SK-N-SH treated with all-trans-retinoic acid at 6 μM for 48 hours (cell line): ENCODE measurements around the gene SLC22A23.
"Not testable (repeated sequence)": the region's sequence is repeated elsewhere in the genome, so short reads cannot be mapped to it uniquely, and the experiment has no call there.

Experiments used
- ATAC-seq: fragments of 200-7000 bp; cut with Tn5 transposase; 3 replicates; pipeline ENCODE4 v1.9.1; 2020; ENCODE audit warnings: mild to moderate bottlenecking, moderate library complexity
- BACH2 ChIP-seq: fragments of 250-450 bp; sonication (Bioruptor Pico); IDR thresholded peaks from 2 replicates; pipeline ENCODE4 v1.9.0; 2021; ENCODE audit warnings: mild to moderate bottlenecking, borderline replicate concordance
- CSDC2 ChIP-seq: fragments of 250-450 bp; sonication (Bioruptor Pico); IDR thresholded peaks from 2 replicates; pipeline ENCODE4 v1.5.0; 2020; ENCODE audit warnings: mild to moderate bottlenecking, moderate library complexity
- ESRRG ChIP-seq: fragments of 250-450 bp; sonication (Bioruptor Pico); IDR thresholded peaks from 2 replicates; pipeline ENCODE4 v1.6.1; 2021; ENCODE audit warnings: mild to moderate bottlenecking
- GLIS3 ChIP-seq: fragments of 250-450 bp; sonication (Bioruptor Pico); IDR thresholded peaks from 2 replicates; pipeline ENCODE4 v1.5.0; 2020; ENCODE audit warnings: mild to moderate bottlenecking, moderate library complexity
- ISL1 ChIP-seq: fragments of 250-450 bp; sonication (Bioruptor Pico); IDR thresholded peaks from 2 replicates; pipeline ENCODE4 v2.1.2; 2022; ENCODE audit warnings: mild to moderate bottlenecking, moderate library complexity
- OSR1 ChIP-seq: fragments of 250-450 bp; sonication (Bioruptor Pico); IDR thresholded peaks from 2 replicates; pipeline ENCODE4 v1.8.0; 2022; ENCODE audit warnings: moderate library complexity, mild to moderate bottlenecking, inconsistent platforms
- PPARA ChIP-seq: fragments of 250-450 bp; sonication (Bioruptor Pico); IDR thresholded peaks from 2 replicates; pipeline ENCODE4 v1.5.0; 2020; ENCODE audit warnings: mild to moderate bottlenecking, borderline replicate concordance
- RARB ChIP-seq: fragments of 250-450 bp; sonication (Bioruptor Pico); IDR thresholded peaks from 2 replicates; pipeline ENCODE4 v1.8.0; 2021; ENCODE audit warnings: mild to moderate bottlenecking, moderate library complexity
- SNAI2 ChIP-seq: fragments of 250-450 bp; sonication (Bioruptor Pico); IDR thresholded peaks from 2 replicates; pipeline ENCODE4 v1.5.0; 2020; ENCODE audit warnings: mild to moderate bottlenecking, moderate library complexity
- TCF4 ChIP-seq: fragments of 250-450 bp; sonication (Bioruptor Pico); IDR thresholded peaks from 2 replicates; pipeline ENCODE4 v1.8.0; 2021; ENCODE audit warnings: mild to moderate bottlenecking, moderate library complexity, borderline replicate concordance
- TOX ChIP-seq: fragments of 250-450 bp; sonication (Bioruptor Pico); IDR thresholded peaks from 2 replicates; pipeline ENCODE4 v1.8.0; 2021; ENCODE audit warnings: mild to moderate bottlenecking, moderate library complexity, borderline replicate concordance
- ZC3H10 ChIP-seq: fragments of 250-450 bp; sonication (Bioruptor Pico); IDR thresholded peaks from 2 replicates; pipeline ENCODE4 v1.5.1; 2021; ENCODE audit warnings: mild to moderate bottlenecking, moderate library complexity
- ZFP3 ChIP-seq: fragments of 250-450 bp; sonication (Bioruptor Pico); IDR thresholded peaks from 2 replicates; pipeline ENCODE4 v1.5.0; 2020; ENCODE audit warnings: mild to moderate bottlenecking, moderate library complexity
- ZFP30 ChIP-seq: fragments of 450-650 bp; formaldehyde crosslinking; IDR thresholded peaks from 2 replicates; pipeline ENCODE4 v1.5.0; 2022; ENCODE audit warnings: mild to moderate bottlenecking, moderate library complexity
- ZNF565 ChIP-seq: fragments of 450-650 bp; formaldehyde crosslinking; conservative IDR thresholded peaks from 2 replicates; pipeline ENCODE4 v1.5.0; 2020; ENCODE audit warnings: low read depth, mild to moderate bottlenecking, moderate library complexity
- ZNF70 ChIP-seq: fragments of 450-650 bp; formaldehyde crosslinking; IDR thresholded peaks from 2 replicates; pipeline ENCODE4 v1.5.0; 2020; ENCODE audit warnings: mild to moderate bottlenecking, moderate library complexity
- ZNF8 ChIP-seq: fragments of 450-650 bp; formaldehyde crosslinking; IDR thresholded peaks from 2 replicates; pipeline ENCODE4 v1.5.0; 2020; ENCODE audit warnings: mild to moderate bottlenecking, moderate library complexity
- TF ChIP-seq, protein P1 (sequence below): fragments of 250-450 bp; sonication (Bioruptor Pico); IDR thresholded peaks from 2 replicates; pipeline ENCODE4 v1.5.1; 2021; ENCODE audit warnings: mild to moderate bottlenecking, moderate library complexity
- TF ChIP-seq, protein P2 (sequence below): fragments of 250-450 bp; sonication (Bioruptor Pico); IDR thresholded peaks from 2 replicates; pipeline ENCODE4 v1.8.0; 2021; ENCODE audit warnings: low read depth, mild to moderate bottlenecking, moderate library complexity, borderline replicate concordance
- TF ChIP-seq, protein P3 (sequence below): fragments of 250-450 bp; sonication (Bioruptor Pico); IDR thresholded peaks from 2 replicates; pipeline ENCODE4 v1.8.0; 2020; ENCODE audit warnings: mild to moderate bottlenecking, moderate library complexity, borderline replicate concordance
- TF ChIP-seq, protein P4 (sequence below): fragments of 250-450 bp; sonication (Bioruptor Pico); IDR thresholded peaks from 2 replicates; pipeline ENCODE4 v1.5.0; 2020; ENCODE audit warnings: mild to moderate bottlenecking, moderate library complexity

SLC22A23 gene

DNA sequence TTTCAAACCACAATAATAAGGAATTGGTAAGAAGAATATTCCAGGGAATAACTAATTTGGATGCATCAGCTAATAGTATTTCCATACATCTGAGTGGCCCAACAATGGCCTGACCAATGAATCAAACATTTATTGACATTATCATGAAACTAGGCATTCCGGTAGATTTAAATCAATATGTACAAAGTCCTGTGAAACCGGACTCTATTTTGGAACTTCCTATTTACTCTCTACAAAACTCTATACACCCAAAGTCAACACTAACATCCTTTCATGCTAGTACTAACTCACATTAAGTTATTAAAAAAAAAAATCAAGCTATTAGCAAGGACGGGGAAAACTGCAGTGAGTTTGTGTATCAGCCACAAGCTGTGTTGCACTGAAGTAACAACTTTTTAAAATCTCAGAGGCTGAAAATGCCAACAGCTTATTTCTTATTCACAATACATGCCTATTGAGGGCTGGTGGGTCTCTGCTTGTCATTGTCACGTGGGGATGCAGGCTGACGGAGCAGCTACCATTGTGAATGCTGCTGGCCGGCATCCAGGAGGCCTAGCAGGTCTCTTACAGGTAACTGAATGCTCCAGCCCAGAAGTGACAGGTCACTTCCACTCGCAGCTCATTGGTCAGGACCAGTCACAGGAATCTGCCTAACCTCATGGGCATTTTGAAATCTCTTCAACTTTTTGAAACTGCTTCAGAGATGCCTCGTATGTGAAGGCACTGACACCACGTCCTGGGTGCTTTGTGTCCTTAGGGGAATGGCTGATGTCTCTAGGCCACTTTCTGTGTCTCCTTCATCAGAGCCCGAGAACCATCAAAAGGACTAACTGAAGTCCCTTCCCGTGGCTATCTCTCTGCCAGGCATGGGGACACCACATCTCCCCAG is 76.3 kb downstream of the SLC22A23 start:
- TF ChIP-seq ZNF8 (CRISPR knock-in tag) (no peak), ZFP3 (CRISPR knock-in tag) (no peak), SNAI2 (CRISPR knock-in tag) (no peak), GLIS3 (CRISPR knock-in tag) (no peak), TOX (CRISPR knock-in tag) (no peak), OSR1 (CRISPR knock-in tag) (no peak), ZNF565 (no peak), ZNF70 (CRISPR knock-in tag) (no peak)
- no peak for ATAC-seq

DNA sequence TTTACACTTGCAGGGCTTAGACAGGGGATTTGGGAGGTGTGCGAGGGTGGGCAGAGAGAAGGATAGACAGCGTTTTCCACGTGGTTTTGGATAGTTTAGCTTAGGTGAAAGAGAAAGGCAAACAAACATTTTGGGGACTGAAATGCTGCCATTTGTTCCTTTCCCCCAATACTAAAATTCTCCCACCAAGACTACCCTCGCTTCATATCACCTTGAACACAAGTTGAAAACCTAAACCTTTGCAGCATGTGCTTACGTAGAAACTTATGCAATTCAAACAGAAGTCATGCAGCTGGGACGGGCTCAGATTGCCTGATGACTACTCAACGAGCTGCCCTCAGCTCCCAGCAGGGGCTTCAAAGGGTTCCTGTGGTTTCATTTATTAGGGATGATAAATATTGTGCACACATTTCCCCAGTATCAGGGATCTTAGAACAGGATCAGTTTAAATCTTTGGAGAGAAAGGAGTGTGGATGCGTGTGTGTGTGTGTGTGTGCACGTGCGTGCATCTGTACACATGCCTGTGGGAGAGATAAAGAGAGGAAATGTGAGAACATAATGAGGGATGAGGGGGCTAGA is 77.3 kb downstream of the SLC22A23 start:
- no peak for ATAC-seq
- TF ChIP-seq TCF4 (no peak), ESRRG (CRISPR knock-in tag) (no peak), ZFP30 (no peak), ZNF565 (no peak), PPARA (CRISPR knock-in tag) (no peak)
- TF ChIP-seq, protein P1, sequence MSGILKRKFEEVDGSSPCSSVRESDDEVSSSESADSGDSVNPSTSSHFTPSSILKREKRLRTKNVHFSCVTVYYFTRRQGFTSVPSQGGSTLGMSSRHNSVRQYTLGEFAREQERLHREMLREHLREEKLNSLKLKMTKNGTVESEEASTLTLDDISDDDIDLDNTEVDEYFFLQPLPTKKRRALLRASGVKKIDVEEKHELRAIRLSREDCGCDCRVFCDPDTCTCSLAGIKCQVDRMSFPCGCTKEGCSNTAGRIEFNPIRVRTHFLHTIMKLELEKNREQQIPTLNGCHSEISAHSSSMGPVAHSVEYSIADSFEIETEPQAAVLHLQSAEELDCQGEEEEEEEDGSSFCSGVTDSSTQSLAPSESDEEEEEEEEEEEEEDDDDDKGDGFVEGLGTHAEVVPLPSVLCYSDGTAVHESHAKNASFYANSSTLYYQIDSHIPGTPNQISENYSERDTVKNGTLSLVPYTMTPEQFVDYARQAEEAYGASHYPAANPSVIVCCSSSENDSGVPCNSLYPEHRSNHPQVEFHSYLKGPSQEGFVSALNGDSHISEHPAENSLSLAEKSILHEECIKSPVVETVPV (CRISPR knock-in tag): no peak
- TF ChIP-seq, protein P2, sequence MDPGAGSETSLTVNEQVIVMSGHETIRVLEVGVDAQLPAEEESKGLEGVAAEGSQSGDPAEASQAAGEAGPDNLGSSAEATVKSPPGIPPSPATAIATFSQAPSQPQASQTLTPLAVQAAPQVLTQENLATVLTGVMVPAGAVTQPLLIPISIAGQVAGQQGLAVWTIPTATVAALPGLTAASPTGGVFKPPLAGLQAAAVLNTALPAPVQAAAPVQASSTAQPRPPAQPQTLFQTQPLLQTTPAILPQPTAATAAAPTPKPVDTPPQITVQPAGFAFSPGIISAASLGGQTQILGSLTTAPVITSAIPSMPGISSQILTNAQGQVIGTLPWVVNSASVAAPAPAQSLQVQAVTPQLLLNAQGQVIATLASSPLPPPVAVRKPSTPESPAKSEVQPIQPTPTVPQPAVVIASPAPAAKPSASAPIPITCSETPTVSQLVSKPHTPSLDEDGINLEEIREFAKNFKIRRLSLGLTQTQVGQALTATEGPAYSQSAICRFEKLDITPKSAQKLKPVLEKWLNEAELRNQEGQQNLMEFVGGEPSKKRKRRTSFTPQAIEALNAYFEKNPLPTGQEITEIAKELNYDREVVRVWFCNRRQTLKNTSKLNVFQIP (CRISPR knock-in tag): no peak
- TF ChIP-seq, protein P3, sequence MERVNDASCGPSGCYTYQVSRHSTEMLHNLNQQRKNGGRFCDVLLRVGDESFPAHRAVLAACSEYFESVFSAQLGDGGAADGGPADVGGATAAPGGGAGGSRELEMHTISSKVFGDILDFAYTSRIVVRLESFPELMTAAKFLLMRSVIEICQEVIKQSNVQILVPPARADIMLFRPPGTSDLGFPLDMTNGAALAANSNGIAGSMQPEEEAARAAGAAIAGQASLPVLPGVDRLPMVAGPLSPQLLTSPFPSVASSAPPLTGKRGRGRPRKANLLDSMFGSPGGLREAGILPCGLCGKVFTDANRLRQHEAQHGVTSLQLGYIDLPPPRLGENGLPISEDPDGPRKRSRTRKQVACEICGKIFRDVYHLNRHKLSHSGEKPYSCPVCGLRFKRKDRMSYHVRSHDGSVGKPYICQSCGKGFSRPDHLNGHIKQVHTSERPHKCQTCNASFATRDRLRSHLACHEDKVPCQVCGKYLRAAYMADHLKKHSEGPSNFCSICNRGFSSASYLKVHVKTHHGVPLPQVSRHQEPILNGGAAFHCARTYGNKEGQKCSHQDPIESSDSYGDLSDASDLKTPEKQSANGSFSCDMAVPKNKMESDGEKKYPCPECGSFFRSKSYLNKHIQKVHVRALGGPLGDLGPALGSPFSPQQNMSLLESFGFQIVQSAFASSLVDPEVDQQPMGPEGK (CRISPR knock-in tag): no peak
- TF ChIP-seq, protein P4, sequence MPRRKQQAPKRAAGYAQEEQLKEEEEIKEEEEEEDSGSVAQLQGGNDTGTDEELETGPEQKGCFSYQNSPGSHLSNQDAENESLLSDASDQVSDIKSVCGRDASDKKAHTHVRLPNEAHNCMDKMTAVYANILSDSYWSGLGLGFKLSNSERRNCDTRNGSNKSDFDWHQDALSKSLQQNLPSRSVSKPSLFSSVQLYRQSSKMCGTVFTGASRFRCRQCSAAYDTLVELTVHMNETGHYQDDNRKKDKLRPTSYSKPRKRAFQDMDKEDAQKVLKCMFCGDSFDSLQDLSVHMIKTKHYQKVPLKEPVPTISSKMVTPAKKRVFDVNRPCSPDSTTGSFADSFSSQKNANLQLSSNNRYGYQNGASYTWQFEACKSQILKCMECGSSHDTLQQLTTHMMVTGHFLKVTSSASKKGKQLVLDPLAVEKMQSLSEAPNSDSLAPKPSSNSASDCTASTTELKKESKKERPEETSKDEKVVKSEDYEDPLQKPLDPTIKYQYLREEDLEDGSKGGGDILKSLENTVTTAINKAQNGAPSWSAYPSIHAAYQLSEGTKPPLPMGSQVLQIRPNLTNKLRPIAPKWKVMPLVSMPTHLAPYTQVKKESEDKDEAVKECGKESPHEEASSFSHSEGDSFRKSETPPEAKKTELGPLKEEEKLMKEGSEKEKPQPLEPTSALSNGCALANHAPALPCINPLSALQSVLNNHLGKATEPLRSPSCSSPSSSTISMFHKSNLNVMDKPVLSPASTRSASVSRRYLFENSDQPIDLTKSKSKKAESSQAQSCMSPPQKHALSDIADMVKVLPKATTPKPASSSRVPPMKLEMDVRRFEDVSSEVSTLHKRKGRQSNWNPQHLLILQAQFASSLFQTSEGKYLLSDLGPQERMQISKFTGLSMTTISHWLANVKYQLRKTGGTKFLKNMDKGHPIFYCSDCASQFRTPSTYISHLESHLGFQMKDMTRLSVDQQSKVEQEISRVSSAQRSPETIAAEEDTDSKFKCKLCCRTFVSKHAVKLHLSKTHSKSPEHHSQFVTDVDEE: no peak
- TF ChIP-seq, all 23 proteins: peak for 0

DNA sequence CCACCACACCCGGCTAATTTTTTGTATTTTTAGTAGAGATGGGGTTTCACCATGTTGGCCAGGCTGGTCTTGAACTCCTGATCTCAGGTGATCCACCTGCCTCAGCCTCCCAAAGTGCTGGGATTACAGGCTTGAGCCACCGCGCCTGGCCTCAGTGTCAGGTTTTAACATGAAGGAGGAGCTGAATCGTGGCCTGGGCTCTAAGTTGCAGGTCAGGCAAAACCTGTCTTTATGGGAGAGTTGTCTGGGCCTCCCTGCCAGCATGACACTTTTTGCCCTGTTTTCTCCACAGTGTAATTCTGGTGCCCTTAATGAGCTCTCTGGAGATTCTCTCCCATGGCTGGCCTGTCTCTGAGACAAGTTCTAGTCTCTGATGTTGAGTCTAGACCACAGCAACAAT is 78.0 kb downstream of the SLC22A23 start:
- ATAC-seq: not testable (repeated sequence)

DNA sequence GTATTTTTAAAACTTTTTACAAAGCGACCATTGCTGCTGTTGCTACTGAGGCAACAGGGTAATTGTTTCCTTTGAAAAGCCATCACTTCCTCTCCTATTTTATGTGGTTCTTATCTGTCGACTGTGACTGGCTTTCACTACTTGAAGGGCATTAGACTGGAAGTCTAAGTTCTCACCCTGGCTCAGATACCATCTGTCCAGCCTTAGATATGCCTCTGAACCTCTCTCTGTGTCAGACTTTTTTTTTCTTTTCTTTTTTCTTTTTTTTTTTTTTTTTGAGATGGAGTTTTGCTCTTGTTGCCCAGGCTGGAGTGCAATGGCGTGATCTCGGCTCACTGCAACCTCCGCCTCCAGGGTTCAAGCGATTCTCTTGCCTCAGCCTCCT is 78.5 kb downstream of the SLC22A23 start:
- not testable (repeated sequence) for ATAC-seq

DNA sequence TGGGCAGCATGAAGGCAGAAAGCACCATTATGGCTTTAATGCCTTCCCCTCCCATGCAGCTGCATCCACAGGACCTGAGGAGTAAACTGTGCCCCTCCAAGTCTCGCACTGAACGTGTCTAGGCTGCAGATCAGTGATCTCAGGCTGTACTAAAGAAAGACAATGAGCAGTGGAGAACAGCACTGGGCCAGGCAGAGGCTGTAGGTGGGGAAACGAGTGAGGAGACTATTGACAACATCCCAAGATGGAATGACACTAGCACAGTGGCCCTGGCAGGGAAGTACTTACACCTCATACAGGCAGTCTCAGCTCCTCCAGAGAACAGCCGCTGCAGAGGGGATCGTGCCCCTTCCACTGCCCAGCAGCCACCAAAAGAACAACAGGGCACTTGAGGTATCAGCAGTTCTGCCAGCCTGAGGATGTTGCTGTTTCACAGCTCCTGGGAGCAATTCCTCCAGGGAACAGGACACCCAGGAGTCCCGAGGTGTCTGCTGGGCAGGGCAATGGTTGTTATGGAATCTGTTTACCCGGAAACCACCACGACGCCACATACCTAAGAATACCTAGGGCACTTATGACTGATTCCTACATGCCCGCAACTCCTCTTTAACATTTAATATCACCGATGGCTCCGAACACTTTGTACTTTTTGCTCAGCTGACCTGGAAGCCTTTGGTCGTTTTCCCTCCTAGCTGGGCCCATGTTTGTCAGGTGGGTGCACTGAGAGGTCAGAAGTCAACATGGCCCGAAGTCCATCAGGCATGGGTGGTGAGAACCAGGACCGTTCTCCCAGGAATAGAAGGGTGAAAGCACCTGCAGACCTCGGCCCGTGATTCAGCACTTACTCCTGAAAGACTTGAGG is 79.1 kb downstream of the SLC22A23 start:
- no peak for ATAC-seq
- TF ChIP-seq, protein P1 (CRISPR knock-in tag): no peak
- TF ChIP-seq ZNF8 (CRISPR knock-in tag): no peak
- TF ChIP-seq RARB: no peak
- TF ChIP-seq ISL1 (CRISPR knock-in tag): no peak
- TF ChIP-seq, protein P3 (CRISPR knock-in tag): no peak
- no peak for TF ChIP-seq ZFP30
- no peak for TF ChIP-seq GLIS3 (CRISPR knock-in tag)
- no peak for TF ChIP-seq TOX (CRISPR knock-in tag)
- no peak for TF ChIP-seq OSR1 (CRISPR knock-in tag)
- no peak for TF ChIP-seq ZC3H10
- no peak for TF ChIP-seq ZNF70 (CRISPR knock-in tag)
- no peak for TF ChIP-seq TCF4
- no peak for TF ChIP-seq BACH2 (CRISPR knock-in tag)
- no peak for TF ChIP-seq ZFP3 (CRISPR knock-in tag)
- TF ChIP-seq CSDC2 (CRISPR knock-in tag): no peak
